ENCODE results near the gene SPAST.
"Not testable (repeated sequence)": the region's sequence is repeated elsewhere in the genome, so short reads cannot be mapped to it uniquely, and the experiment has no call there.

SPAST gene

DNA sequence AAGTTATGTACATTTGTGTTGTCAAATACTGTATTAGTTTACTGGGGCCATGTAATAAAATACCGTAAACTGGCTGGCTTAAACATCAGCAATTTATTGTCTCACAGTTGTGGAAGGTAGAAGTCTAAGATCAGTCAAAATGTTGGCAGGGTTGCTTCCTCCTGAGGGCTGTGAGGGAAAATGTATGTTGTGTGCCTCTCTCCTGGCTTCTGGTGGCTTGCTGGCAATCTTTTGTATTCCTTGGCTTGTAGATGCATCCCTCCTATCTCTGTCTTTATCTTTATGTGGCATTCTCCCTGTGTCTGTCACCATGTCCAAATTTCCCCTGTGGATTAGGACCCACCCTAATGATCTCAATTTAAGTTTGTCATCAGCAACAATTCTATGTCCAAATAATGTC is 65.3 kb downstream of the SPAST start:
- no peak for DNase-seq (ENCODE audit: low read depth)

DNA sequence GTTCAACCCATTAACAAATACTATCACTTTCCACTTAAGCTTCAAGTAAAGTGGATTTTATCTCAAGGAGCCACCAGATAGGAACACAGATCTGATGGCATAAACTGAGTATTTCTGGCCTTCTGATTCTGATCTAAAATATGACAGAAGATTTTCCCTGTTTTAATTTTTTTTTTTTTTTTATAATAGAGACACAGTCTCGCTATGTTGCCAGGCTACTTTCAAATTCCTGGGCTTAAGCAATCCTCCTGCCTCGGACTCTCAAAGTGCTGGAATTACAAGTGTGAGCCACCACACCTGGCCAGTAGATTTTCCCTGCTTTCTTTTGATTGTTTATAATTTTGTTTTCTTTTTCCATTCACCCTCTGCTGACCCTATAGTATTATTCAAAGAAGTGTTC is 65.7 kb downstream of the SPAST start:
- DNase-seq (ENCODE audit: low read depth) = no peak

DNA sequence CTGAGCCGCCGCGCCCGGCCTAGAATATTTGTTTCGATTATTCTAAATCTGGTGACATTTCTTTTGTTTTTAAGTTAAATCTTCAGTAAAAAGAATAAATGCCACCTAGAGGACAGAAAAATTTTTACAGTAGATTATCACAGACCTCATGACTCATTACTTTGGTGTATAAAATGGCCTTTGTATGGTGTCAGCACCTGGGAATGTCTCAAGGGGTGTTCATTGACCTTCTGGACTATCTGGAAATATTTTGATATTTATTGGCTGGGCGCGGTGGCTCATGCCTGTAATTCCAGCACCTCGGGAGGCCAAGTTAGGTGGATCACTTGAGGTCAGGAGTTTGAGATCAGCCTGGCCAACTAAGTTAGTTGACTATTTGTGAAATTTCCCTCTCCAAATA is 72.1 kb downstream of the SPAST start:
- DNase-seq (ENCODE audit: low read depth) = peak; percentile 64

DNA sequence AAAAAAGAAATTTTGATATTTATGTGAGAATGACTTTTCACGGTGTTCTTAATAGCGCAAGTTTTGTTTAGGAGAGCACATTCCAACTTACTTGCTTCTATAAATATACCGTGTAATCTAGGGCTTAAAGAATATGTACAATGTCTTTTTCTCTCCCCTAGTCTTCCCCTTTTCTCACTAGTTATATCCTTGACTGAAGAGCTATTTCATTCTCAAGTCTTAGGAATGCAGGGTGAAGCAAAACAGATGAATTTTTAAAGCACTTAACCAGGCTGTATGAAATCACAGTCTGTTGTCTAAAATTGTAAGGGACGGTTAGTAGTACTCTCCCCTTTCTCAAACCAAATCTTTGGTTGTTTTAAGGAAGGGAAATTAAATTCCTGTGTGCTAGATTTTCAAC is 72.7 kb downstream of the SPAST start:
- peak; percentile 30 for DNase-seq (ENCODE audit: low read depth)

DNA sequence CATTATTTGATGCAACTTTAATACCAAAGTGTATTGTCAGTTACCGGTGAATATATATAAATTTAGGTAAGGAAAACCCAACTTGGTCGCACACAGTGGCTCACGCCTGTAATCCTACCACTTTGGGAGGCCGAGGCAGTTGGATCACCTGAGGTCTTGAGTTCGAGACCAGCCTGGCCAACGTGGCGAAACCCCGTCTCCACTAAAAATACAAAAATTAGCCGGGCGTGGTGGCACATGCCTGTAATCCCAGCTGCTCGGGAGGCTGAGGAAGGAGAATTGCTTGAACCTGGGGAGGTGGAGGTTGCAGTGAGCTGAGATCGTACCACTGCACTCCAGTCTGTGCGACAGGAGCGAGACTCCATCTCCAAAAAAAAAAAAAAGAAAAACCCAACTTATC is 88.2 kb downstream of the SPAST start:
- not testable (repeated sequence) for DNase-seq (ENCODE audit: low read depth)

DNA sequence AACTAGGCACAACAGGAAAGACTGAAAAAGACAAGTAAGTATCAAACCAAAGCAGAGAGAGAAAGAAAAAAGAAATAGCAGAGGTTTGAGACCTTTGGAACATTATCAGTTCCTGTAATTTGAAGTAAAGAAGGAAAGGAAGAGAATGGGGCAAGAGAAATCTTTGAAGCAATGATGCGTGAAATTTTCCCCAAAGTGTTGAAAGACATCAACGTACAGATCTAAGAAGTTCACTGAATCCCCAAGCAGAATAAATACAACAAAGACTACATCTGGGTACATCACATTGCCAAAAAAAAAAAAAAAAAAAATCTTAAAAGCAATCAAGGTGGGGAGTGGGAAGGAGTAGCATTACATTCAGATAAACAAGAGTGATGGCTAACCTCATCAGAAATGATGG is 96.3 kb downstream of the SPAST start:
- no peak for DNase-seq (ENCODE audit: low read depth)

DNA sequence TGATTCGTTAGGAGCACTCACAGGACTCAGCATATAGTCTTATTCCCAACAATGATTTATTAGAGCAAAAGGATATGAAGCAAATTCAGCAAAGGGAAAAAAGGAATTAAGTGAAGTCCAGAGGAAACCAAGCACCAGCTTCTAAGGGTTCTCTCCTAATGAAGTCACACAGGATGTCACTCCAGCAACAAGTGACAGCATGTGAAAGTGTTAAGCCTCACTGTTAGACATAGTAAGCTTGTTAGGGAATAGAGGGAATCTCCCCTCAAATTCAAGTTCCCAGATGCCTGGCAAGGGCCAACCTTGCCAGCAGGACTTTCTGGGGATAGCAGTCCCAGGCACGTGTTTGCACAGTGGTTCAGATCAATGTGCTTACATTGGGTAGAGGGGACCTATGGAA is 97.9 kb downstream of the SPAST start:
- no peak for DNase-seq (ENCODE audit: low read depth)

DNA sequence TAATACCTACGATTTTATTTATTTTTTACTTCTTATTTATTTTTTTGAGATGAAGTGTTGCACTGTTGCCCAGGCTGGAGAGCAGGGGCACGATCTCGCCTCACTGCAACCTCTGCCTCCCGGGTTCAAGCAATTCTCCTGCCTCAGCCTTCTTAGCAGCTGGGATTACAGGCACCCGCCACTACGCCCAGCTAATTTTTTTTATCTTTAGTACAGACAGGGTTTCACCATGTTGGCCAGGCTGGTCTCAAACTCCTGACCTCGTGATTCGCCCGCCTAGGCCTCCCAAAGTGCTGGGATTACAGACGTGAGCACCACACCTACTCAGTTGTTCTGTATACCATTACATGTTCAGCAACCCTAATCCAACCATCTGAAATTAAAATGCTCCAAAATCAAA is 100.9 kb downstream of the SPAST start:
- DNase-seq (ENCODE audit: low read depth) = not testable (repeated sequence)

DNA sequence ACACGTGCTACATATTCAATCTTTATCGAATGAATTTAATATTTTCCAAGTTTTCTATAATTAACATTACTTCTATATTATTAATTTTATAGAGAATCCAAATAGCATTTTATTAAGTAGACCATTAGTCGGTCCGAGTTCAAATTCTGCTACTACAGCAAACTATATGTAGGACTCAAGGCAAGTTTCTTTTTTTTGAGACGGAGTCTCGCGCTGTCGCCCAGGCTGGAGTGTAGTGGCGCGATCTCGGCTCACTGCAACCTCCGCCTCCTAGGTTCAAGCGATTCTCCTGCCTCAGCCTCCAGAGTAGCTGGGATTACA is 101.6 kb downstream of the SPAST start:
- not testable (repeated sequence) for DNase-seq (ENCODE audit: low read depth)

DNA sequence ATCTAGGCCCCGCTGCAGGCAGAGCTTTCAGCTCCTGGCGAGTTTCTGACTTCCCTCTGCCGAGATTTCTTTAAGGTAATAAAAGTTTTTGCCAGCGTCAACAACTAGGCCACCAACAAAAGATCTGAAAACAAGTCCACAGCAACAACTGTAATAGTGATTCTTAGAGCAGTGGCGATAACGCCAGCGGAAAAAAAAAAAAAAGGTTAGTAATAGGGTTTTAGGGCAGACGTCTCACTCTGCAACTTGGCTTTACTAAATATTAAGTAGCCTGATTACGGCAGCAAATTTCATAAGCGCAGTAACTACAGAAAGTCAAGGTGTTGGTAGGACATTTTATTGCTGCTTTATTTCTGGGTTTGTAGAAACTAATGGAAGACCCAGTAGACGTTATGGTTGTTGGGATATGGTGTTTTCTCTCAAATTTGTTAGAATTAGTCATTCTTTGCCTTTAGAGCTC is 102.8 kb downstream of the SPAST start:
- DNase-seq (ENCODE audit: low read depth) = no peak

DNA sequence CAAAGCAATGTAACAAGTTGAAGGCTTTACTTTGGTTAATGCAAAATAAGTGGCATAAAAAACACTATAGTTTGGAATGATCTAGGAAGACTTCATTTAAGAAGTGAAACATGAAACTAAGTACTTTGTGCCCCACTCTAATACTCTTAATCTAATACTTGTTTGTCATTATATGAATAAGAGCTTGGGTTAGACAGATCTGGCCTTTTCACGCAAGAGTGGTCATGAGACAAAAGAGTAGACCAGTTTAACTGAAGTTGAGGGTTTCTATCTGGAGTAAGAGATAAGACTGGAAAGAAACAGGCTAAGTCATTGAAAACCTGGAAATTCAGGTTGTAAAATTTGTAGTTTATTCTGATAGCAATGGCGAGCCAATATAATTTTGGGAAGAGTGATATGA is 105.2 kb downstream of the SPAST start:
- no peak for DNase-seq (ENCODE audit: low read depth)

DNA sequence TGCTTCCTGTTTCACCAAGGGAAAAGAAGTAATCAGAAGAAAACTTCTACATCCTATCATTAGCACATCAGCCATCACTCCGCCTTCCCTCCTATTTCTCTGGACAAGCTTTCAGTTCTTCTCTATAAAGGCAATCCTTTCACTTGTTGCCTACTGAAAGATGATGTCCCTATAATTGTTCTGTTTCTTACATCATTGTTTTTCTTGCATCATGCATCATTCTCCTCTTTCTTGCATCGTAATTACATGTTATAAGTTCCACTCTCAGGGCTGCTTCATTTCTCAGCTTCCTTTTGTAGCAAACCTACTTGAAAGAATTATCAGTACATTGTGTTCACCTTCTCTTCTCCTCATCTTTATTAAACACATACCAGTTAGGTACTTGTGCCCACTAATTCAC is 109.5 kb downstream of the SPAST start:
- no peak for DNase-seq (ENCODE audit: low read depth)

DNA sequence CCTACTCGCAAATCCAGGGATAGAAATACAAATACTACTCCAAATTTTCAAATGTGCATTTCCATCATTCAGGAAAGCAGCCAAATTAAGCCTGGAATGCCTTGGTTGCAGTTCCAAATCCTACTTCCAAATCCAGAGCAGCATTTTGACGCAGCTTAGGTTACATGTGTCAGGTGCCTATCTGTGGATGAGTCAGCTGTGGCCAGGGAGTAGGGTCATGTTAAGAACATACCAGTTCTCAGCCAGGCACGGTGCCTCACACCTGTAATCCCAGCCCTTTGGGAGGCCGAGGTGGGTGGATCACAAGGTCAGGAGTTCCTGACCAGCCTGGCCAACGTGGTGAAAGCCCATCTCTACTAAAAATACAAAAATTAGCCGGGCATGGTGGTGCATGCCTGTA is 119.3 kb downstream of the SPAST start:
- DNase-seq (ENCODE audit: low read depth) = no peak

DNA sequence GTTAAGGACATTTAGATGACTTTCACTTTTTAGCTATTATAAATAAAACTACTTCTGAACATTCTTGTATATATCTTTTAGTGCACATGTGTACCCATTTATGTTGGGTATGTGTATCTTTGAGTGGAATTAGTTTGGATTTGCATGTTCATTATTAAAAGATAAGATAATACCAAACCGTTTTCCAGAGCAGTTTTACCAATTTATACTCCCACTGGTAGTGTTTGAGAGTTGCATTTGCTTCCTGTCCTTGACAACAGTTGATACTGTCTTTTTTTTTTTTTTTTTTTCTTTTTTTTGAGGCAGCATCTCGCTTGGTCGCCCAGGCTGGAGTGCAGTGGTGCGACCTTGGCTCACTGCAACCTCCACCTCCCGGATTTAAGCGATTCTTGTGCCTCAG is 125.7 kb downstream of the SPAST start:
- DNase-seq (ENCODE audit: low read depth) = no peak

DNA sequence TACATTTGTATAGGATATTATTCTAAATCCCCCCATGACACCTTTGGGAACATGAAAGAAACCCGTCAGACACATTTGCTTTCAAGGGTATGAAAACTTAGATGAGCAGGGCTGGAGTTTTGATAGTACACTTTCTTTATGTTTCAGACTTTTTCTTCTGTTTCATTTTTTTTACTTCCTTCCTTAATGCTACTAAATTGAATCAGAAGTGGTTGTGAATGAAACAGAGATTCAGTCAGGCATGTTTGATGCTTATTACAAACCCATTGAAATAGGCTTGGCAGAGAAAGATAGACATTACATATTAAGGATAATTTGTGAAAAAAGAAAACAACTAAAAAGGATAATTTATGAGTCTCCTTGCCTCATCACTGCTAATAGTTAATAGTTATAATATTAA is 129.1 kb downstream of the SPAST start:
- no peak for DNase-seq (ENCODE audit: low read depth)

DNA sequence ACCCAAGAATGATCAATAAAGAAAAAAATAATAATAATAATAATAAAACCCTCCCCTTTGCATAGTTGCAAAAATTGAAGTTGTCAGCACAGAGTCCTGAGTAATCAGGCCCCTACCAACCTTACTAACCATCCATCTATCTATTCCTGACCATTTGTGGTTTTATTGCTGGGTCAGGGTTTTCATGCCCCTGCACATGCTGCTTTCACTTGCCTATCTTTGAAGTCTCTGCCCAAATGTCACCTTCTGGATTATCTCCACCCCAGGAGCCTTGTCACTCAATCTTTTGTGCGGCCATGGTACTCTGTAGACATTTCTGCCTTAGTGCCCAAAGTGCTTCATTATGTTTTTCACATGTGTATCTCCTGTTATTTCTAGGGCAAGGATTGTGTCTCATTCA is 137.5 kb downstream of the SPAST start:
- no peak for DNase-seq (ENCODE audit: low read depth)

DNA sequence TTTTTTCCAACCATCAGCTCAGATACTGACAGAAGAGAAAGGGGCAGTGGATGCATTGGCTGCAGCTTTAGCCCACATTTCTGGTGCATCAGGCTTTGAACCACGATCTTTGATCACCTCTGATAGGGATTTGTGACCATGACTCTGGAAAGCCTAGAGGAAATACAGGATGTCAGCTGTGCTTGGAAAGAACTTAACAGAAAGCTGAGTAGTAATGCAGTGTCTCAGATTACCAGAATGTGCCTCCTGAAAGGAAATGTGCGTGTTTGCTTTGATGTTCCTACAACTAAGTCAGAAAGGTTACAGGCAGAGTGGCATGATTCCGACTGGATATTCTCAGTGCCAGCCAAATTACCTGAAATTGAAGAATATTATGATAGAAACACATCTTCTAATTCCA is 140.1 kb downstream of the SPAST start:
- not testable (repeated sequence) for DNase-seq (ENCODE audit: low read depth)

All from GM04503 (cell line).